GM19328 (cell line): ENCODE measurements around the gene RRP15.
"Not testable (repeated sequence)": the region's sequence is repeated elsewhere in the genome, so short reads cannot be mapped to it uniquely, and the experiment has no call there.

Source experiments
- ATAC-seq: cut with Tn5 transposase; IDR thresholded peaks from one replicate; pipeline ENCODE4 v1.9.1; 2021; ENCODE audit warnings: mild to moderate bottlenecking, moderate library complexity; ENCODE audit not compliant: unreplicated experiment

RRP15 gene

GRCh38 chr1:218296162-218296561 lies 11.1 kb downstream of the RRP15 start:
- no peak for ATAC-seq

- no peak for ATAC-seq
These were observed 12.4 kb downstream of the RRP15 start for GRCh38 chr1:218297461-218297860.

GRCh38 chr1:218297867-218298266 lies 12.8 kb downstream of the RRP15 start:
- no peak for ATAC-seq

GRCh38 chr1:218298398-218298797 lies 13.3 kb downstream of the RRP15 start:
- no peak for ATAC-seq

- peak; percentile 63 for ATAC-seq
These were observed 14.3 kb downstream of the RRP15 start for GRCh38 chr1:218299416-218299815.

- ATAC-seq: no peak
These were observed 16.1 kb downstream of the RRP15 start for GRCh38 chr1:218301217-218301616.

GRCh38 chr1:218302155-218302554 lies 17.1 kb downstream of the RRP15 start:
- no peak for ATAC-seq

- no peak for ATAC-seq
These were observed 18.2 kb downstream of the RRP15 start for GRCh38 chr1:218303176-218303879.

GRCh38 chr1:218304281-218305039 lies 19.4 kb downstream of the RRP15 start:
- no peak for ATAC-seq

GRCh38 chr1:218305472-218306064 lies 20.5 kb downstream of the RRP15 start:
- no peak for ATAC-seq

- ATAC-seq: no peak
These were observed 27.4 kb downstream of the RRP15 start for GRCh38 chr1:218312509-218312908.

- ATAC-seq: no peak
These were observed 29.2 kb downstream of the RRP15 start for GRCh38 chr1:218314316-218314715.

- no peak for ATAC-seq
These were observed 30.5 kb downstream of the RRP15 start for GRCh38 chr1:218315638-218316037.

GRCh38 chr1:218317061-218317460 lies 32.0 kb downstream of the RRP15 start:
- no peak for ATAC-seq

- ATAC-seq: not testable (repeated sequence)
These were observed 35.1 kb downstream of the RRP15 start for GRCh38 chr1:218320182-218320581.

- no peak for ATAC-seq
These were observed 37.7 kb downstream of the RRP15 start for GRCh38 chr1:218322762-218323161.

- ATAC-seq: no peak
These were observed 38.6 kb downstream of the RRP15 start for GRCh38 chr1:218323568-218324225.

GRCh38 chr1:218324226-218324580 lies 39.1 kb downstream of the RRP15 start:
- ATAC-seq: no peak

- no peak for ATAC-seq
These were observed 43.7 kb downstream of the RRP15 start for GRCh38 chr1:218328769-218329168.

GRCh38 chr1:218330043-218330623 lies 45.0 kb downstream of the RRP15 start:
- no peak for ATAC-seq

- ATAC-seq: no peak
These were observed 47.3 kb downstream of the RRP15 start for GRCh38 chr1:218332416-218332815.
